Natural killer cell treated with Interleukin-12 subunit alpha and Interleukin-12 subunit beta and Interleukin-15 and Interleukin-18, amount 100 ng/mL, for 72 hours (primary cell): Measurements from ENCODE around the gene PLPP2. TPM values are rescaled to one million over a fixed set of nuclear protein-coding genes. Genes with fewer than 3 reads are reported as not detected.

Experiments
- ATAC-seq, 2 donors: fragments of 150-1000 bp; cut with Tn5 transposase in 1 of 2; sonication (Bioruptor Pico), chemical (Tn5 transposase) in 1 of 2; 2 replicates each; pipeline ENCODE4 v1.10.0; 2021
- DNase-seq: peaks from one replicate; pipeline ENCODE4 v3.0.0; 2022; ENCODE audit warnings: low spot score
- H3K27ac Mint-ChIP-seq, 2 donors: 1 replicate in 1 of 2; 2 replicates in 1 of 2; pipeline ENCODE4 v1.8.0; 2022; ENCODE audit warnings: mixed read lengths in 2 of 2, mild to moderate bottlenecking in 1 of 2, moderate library complexity in 1 of 2
- H3K27me3 Mint-ChIP-seq, 2 donors: 1 replicate in 1 of 2; 2 replicates in 1 of 2; pipeline ENCODE4 v1.8.0; 2022; ENCODE audit warnings: mixed read lengths in 2 of 2
- H3K36me3 Mint-ChIP-seq: one replicate; pipeline ENCODE4 v1.8.0; 2022; ENCODE audit warnings: mixed read lengths
- H3K4me1 Mint-ChIP-seq, 2 donors: 1 replicate in 1 of 2; 2 replicates in 1 of 2; pipeline ENCODE4 v1.8.0; 2022; ENCODE audit warnings: low read depth in 2 of 2, mixed read lengths in 2 of 2, mild to moderate bottlenecking in 1 of 2
- H3K4me3 Mint-ChIP-seq: one replicate; pipeline ENCODE4 v1.8.0; 2022; ENCODE audit warnings: mixed read lengths
- H3K9me3 Mint-ChIP-seq: 2 replicates; pipeline ENCODE4 v1.8.0; 2022; ENCODE audit warnings: mixed read lengths
- total RNA-seq, 2 donors: library from RNA; stranded (reverse); gene quantifications; one replicate each; pipeline ENCODE4 v1.2.3, GENCODE V29; 2022

The PLPP2 gene
- total RNA-seq: under 1 TPM in 1 of 2 donors, not detected in 1; 0.05 TPM

- H3K27me3 Mint-ChIP-seq: peaks cover 17 to 21% of the 10 kb centered on the region in 2 donors
- ATAC-seq (no peak), DNase-seq (no peak)
- peaks cover 0 to 3% of the 10 kb centered on the region in 2 donors for H3K4me1 Mint-ChIP-seq
- H3K36me3 Mint-ChIP-seq: no peaks in the 10 kb centered on the region
- H3K9me3 Mint-ChIP-seq: no peaks in the 10 kb centered on the region
- peak within 1 kb of the TSS; percentile 41 for H3K4me3 Mint-ChIP-seq
- no peak within 1 kb of the TSS for H3K27ac Mint-ChIP-seq
Measured at GRCh38 chr19:291006-291521, at the start of gene PLPP2. Gene PLPP2 (minus strand): TSS chr19:291403. CDS start chr19:291336, 67 bp downstream.

DNA sequence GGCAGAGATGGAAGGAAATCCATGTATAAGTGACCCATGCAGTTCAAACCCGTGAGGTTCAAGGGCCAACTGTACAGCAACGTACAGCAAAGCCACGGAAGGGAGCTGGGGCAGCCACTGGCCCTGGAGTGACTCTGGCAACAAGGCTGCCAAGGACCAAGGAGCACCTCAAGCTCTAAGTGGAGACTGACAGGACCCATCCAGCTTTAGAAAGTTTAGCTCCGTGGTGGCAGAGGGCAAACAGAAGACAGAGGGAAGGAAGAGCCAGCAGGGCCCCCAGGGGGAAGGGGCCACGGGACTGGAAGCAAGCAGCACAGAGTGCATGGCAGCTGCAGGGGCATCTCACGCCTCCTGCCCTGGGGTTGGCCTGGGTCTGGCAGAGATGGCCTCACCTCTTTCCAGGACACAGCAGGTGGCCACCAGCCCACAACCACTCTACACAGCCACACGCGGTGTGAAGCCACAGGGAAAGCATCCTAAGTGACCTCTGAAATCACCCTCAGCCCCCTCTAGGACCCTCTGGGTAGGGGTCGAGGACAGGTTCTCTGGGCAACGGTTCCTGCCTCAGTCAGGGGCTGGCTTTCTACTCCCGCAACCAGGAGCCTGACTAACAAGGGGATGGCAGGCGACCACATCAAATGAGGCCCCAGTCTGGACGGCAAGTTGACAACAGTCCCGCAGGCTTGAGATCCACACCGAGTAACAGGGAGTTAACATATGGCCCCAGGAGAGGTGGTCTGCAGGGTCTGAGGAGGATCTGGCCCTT is 49.6 kb upstream of the PLPP2 start:
- no peaks in the 10 kb centered on the region for H3K9me3 Mint-ChIP-seq
- no peak overlapping the region for H3K4me3 Mint-ChIP-seq
- H3K27me3 Mint-ChIP-seq: peaks cover under 1 to 6% of the 10 kb centered on the region in 2 donors
- no peak overlapping the region for H3K27ac Mint-ChIP-seq
- DNase-seq: no peak
- H3K4me1 Mint-ChIP-seq: peaks cover 51 to 57% of the 10 kb centered on the region in 2 donors
- H3K36me3 Mint-ChIP-seq: no peaks in the 10 kb centered on the region
- ATAC-seq: no peak

DNA sequence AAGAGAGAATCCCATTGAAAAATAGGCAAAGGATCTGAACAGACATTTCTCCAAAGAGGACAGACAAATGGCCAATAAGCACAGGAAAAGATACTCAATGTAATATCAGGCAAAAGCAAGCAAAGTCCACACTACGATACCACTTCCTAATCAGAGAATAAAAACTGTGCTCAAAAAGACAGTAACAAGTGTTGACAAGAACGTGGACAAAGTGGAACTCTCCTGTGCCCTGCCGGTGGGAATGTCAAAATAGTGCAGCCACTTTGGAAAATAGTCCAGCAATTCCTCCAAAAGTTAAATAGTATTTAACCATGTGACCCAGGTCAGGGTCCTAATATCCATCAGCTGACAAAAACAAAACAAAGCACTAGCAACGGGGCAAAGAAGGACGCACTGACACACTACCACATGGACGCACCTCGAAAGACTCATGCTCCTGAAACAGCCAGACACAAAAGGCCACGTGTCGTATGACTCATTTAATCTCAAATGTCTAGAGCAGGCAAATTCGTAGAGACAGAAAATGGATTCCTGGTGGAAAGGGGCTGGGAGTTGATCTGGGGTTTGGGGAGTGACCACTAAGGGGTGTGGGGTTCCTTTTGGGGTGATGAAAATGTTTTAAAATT is 48.2 kb upstream of the PLPP2 start:
- Mint-ChIP-seq H3K27me3 (no peaks in the 10 kb centered on the region), H3K27ac (no peak overlapping the region), H3K9me3 (no peaks in the 10 kb centered on the region), H3K4me1 (peaks cover 44 to 49% of the 10 kb centered on the region in 2 donors), H3K36me3 (no peaks in the 10 kb centered on the region), H3K4me3 (no peak overlapping the region)
- DNase-seq: no peak
- no peak for ATAC-seq

DNA sequence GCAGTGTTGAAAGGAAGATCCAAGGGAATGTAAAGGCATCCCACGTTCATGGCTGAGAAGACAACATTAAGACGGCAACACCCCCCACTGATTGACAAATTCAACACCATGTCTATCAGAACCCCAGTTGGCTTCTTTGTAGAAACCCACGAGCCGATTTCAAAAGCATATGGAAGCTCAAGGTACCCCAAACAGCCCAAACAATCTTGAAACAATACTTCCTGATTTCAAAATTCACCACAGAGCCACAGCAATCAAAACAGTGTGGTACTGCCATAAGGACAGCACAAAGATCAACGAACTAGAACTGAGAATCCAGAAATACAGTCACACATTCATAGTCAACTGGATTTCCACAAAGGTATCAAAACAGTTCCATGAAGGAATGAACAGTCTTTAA is 47.2 kb upstream of the PLPP2 start:
- Mint-ChIP-seq H3K4me1 (peaks cover 39 to 44% of the 10 kb centered on the region in 2 donors), H3K9me3 (no peaks in the 10 kb centered on the region), H3K36me3 (no peaks in the 10 kb centered on the region), H3K4me3 (no peak overlapping the region), H3K27ac (no peak overlapping the region), H3K27me3 (no peaks in the 10 kb centered on the region)
- ATAC-seq (no peak), DNase-seq (no peak)

GRCh38 chr19:336067-336614 is 44.9 kb upstream of the PLPP2 start:
- no peak for DNase-seq

GRCh38 chr19:335486-336066 is 44.4 kb upstream of the PLPP2 start:
- no peaks in the 10 kb centered on the region for H3K27me3 Mint-ChIP-seq
- no peak overlapping the region for H3K27ac Mint-ChIP-seq
- H3K36me3 Mint-ChIP-seq: peaks cover 4% of the 10 kb centered on the region
- H3K9me3 Mint-ChIP-seq: no peaks in the 10 kb centered on the region
- DNase-seq: no peak
- ATAC-seq: no peak
- no peak overlapping the region for H3K4me3 Mint-ChIP-seq
- peaks cover 20 to 24% of the 10 kb centered on the region in 2 donors for H3K4me1 Mint-ChIP-seq

More at GRCh38 chr19:336067-336614, 44.9 kb upstream of the PLPP2 start:
- H3K9me3 Mint-ChIP-seq: no peaks in the 10 kb centered on the region
- ATAC-seq: no peak
- H3K27ac Mint-ChIP-seq: no peak overlapping the region
- no peaks in the 10 kb centered on the region for H3K27me3 Mint-ChIP-seq
- no peak overlapping the region for H3K4me3 Mint-ChIP-seq
- no peaks in the 10 kb centered on the region for H3K36me3 Mint-ChIP-seq
- H3K4me1 Mint-ChIP-seq: peaks cover 24 to 27% of the 10 kb centered on the region in 2 donors

DNA sequence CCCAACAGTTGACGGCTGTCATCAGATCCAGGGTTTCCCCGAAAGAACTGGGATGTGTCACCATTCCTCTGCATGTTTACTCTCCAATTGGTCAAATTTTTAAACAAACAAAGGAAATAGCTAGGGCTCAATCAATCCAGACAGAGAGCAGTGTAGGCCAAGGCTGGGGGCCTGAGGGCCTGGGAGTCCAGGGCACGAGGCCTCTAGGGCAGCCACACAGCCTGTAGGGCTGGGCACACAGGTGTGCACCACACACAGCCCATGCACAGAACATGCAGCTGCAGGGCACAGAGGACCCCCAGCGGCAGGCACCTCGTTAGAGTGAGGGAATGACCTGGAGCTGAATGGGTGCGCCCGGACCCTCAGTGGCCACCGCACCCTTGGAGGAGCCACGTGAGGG is 43.9 kb upstream of the PLPP2 start:
- Mint-ChIP-seq H3K27ac (no peak overlapping the region), H3K4me1 (peaks cover 18 to 19% of the 10 kb centered on the region in 2 donors), H3K9me3 (no peaks in the 10 kb centered on the region), H3K4me3 (no peak overlapping the region), H3K36me3 (peaks cover 6% of the 10 kb centered on the region), H3K27me3 (no peaks in the 10 kb centered on the region)
- ATAC-seq: no peak
- DNase-seq: no peak

DNA sequence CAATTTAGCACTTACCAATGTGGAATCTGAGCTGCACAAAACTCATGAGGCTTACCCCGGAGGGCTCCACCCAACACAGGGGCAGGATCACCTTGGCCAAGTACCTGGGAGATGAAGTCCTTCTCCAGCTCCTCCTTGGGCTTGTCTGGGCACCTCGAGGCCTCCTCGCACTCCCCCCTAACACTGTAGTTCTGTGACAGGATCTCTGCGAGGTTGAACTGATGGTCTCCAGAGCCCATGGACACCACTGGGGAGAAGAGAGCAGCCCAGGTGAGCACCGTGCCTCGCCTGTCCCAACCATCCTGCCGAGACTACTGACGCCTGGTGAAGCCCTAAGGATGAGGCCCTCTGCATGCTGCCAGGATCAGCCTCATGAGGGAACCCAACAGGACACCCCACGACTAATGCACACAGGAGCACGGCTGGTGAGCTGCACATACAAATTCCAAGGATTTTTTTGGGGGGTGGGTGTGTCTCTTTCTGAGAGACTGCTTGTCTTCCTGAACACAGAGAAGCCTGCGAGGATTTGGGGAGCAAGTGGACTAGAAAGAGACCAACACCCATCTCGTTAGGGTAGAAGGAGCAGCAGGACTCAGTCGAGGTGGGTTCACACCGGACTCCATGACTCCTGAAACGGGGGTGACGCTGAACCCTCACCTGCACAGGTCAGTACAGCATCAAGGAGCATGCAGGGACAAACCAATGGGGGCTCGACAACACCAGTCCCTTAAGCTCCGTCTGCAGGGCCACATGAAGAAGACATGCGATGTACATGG is 43.3 kb upstream of the PLPP2 start:
- peaks cover 6% of the 10 kb centered on the region for H3K36me3 Mint-ChIP-seq
- peak in 1 of 2 donors; percentile 13 for ATAC-seq
- no peaks in the 10 kb centered on the region for H3K27me3 Mint-ChIP-seq
- peaks cover 13 to 15% of the 10 kb centered on the region in 2 donors for H3K4me1 Mint-ChIP-seq
- H3K27ac Mint-ChIP-seq: no peak overlapping the region
- no peak overlapping the region for H3K4me3 Mint-ChIP-seq
- H3K9me3 Mint-ChIP-seq: no peaks in the 10 kb centered on the region
- DNase-seq: no peak

DNA sequence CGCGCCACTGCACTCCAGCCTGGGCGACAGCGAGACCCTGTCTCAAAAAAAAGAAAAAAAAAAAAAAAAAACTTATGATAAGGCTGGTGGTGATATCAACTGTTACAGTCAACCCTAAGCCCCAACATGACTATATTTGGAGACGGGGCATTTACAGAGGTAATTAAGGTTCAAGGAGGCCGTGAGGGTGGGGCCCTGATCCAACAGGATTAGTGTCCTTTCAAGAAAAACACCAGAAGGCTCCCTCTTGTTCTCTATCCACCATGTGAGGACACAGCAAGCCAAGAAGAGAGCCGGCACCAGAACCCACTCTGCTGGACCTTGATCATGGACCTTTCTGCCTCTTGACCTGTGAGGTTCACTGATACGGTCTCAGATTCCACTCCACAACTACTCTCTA is 39.3 kb upstream of the PLPP2 start:
- DNase-seq (no peak), ATAC-seq (no peak)
- Mint-ChIP-seq H3K36me3 (peaks cover 22% of the 10 kb centered on the region), H3K27ac (no peak overlapping the region), H3K4me1 (no peaks in the 10 kb centered on the region), H3K4me3 (no peak overlapping the region), H3K9me3 (no peaks in the 10 kb centered on the region), H3K27me3 (no peaks in the 10 kb centered on the region)

- H3K9me3 Mint-ChIP-seq: no peaks in the 10 kb centered on the region
- no peak for ATAC-seq
- no peaks in the 10 kb centered on the region for H3K4me1 Mint-ChIP-seq
- H3K27me3 Mint-ChIP-seq: no peaks in the 10 kb centered on the region
- H3K4me3 Mint-ChIP-seq: no peak overlapping the region
- H3K27ac Mint-ChIP-seq: no peak overlapping the region
- H3K36me3 Mint-ChIP-seq: peaks cover 22% of the 10 kb centered on the region
- no peak for DNase-seq
Measured at GRCh38 chr19:329876-330275, 38.7 kb upstream of the PLPP2 start.

DNA sequence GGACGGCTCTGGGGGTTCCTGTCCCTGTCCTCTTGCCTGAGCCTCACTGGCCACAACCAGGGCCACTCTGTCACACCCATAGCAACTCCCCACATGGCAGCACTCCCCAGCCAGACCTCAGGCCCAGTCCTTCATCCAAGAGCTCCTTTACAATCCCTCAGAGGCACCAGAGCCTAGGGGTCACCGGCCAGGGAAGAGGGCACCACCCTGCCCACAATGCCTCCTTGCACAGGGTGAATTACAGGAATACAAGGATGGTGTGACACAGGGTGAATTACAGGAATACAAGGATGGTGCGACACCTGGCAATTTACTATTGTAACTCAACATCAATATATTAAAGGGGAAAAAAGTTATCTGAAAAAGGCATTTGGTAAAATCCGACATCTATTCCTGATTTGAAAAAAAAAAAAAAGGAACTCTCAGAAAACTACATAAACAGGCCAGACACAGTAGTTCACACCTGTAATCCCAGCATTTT is 36.9 kb upstream of the PLPP2 start:
- H3K4me1 Mint-ChIP-seq: no peaks in the 10 kb centered on the region
- H3K27me3 Mint-ChIP-seq: no peaks in the 10 kb centered on the region
- ATAC-seq: no peak
- no peak overlapping the region for H3K27ac Mint-ChIP-seq
- peaks cover 22% of the 10 kb centered on the region for H3K36me3 Mint-ChIP-seq
- H3K4me3 Mint-ChIP-seq: no peak overlapping the region
- H3K9me3 Mint-ChIP-seq: no peaks in the 10 kb centered on the region
- no peak for DNase-seq

DNA sequence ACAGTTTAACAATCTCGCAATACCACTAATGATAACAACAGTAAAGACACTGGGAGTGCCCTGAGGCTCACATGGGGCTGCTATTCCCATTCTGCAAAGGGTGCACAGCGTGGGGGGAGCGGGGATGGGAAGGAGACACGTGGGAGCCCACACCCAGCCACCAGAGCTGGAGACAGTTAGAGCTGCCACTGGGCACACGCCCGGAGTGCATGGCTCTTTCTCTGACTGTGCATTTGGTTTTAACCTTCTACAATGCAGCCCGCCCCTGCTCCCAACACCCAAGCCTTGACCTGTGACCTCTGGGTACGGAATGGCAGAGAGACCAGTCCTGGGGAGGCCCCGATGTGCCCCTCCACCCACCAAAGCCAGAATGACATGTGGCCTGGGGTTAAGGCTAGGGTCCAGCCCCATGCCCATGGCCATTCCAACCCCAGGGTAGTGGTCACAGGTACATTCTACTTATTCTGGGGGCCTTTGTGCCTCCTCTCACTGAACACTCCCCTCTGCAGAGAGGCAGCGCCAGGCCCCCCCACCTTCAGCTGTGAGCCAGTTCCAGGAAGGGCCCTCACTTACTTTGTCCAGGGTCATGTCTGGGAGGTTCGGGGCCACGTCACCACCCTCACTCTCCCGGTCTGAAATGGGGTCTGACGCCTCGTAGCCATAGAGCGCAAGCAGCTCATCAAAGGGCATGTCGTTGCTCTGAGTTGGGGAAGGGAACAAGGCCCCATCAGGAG is 36.3 kb upstream of the PLPP2 start:
- Mint-ChIP-seq H3K4me3 (no peak overlapping the region), H3K4me1 (no peaks in the 10 kb centered on the region), H3K36me3 (peaks cover 22% of the 10 kb centered on the region), H3K9me3 (no peaks in the 10 kb centered on the region), H3K27me3 (no peaks in the 10 kb centered on the region), H3K27ac (no peak overlapping the region)
- DNase-seq: no peak
- ATAC-seq: no peak

GRCh38 chr19:326871-327270 is 35.7 kb upstream of the PLPP2 start:
- ATAC-seq (no peak), DNase-seq (no peak)
- Mint-ChIP-seq H3K27me3 (no peaks in the 10 kb centered on the region), H3K4me3 (no peak overlapping the region), H3K27ac (no peak overlapping the region), H3K9me3 (no peaks in the 10 kb centered on the region), H3K36me3 (peaks cover 22% of the 10 kb centered on the region), H3K4me1 (no peaks in the 10 kb centered on the region)
